ENCODE data around the gene CCSER1.

GRCh38 chr4:90403781-90404180, 276.6 kb downstream of the CCSER1 start:
- TF ChIP-seq, protein P1, sequence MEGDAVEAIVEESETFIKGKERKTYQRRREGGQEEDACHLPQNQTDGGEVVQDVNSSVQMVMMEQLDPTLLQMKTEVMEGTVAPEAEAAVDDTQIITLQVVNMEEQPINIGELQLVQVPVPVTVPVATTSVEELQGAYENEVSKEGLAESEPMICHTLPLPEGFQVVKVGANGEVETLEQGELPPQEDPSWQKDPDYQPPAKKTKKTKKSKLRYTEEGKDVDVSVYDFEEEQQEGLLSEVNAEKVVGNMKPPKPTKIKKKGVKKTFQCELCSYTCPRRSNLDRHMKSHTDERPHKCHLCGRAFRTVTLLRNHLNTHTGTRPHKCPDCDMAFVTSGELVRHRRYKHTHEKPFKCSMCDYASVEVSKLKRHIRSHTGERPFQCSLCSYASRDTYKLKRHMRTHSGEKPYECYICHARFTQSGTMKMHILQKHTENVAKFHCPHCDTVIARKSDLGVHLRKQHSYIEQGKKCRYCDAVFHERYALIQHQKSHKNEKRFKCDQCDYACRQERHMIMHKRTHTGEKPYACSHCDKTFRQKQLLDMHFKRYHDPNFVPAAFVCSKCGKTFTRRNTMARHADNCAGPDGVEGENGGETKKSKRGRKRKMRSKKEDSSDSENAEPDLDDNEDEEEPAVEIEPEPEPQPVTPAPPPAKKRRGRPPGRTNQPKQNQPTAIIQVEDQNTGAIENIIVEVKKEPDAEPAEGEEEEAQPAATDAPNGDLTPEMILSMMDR (IDR thresholded peaks at IDR 0.05; ENCODE audit: insufficient read depth, low read length, poor library complexity, severe bottlenecking) = no peak
- TF ChIP-seq EZH2phosphoT487 (conservative IDR thresholded peaks at IDR 0.05; ENCODE audit: low read length) = no peak

All from SU-DHL-6 (cell line).